Measurements from ENCODE around the gene SLC12A7.

DNA sequence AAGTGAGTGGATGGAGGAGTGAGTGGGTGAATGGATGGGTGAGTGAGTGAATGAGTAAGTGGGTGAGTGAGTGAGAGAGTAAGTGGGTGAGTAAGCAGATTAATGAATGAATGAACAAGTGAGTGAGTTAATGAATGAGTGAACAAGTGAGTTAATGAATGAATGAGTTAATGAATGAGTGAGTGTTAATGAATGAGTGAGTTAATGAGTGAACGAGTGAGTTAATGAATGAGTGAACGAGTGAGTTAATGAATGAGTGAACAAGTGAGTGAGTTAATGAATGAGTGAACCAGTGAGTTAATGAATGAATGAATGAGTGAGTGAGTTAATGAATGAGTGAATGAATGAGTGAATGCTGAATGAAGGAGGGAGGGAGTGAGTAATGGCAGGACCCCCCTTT lies 76.9 kb downstream of the SLC12A7 start:
- TF ChIP-seq POLR2A (IDR thresholded peaks at IDR 0.05; ENCODE audit: low read length) (no peak), GATA1 (IDR thresholded peaks at IDR 0.05; ENCODE audit: low read depth, low read length) (no peak)
